ENCODE measurements around the gene TMCO2. TPM values are rescaled to one million over a fixed set of nuclear protein-coding genes. Genes with fewer than 3 reads are reported as not detected.
"Not testable (repeated sequence)": the region's sequence is repeated elsewhere in the genome, so short reads cannot be mapped to it uniquely, and the experiment has no call there.

TMCO2 gene
- not detected in 2 replicates for total RNA-seq (2014; rRNA removed; shearing (Covaris generic); ENCODE audit: low replicate concordance)

DNA sequence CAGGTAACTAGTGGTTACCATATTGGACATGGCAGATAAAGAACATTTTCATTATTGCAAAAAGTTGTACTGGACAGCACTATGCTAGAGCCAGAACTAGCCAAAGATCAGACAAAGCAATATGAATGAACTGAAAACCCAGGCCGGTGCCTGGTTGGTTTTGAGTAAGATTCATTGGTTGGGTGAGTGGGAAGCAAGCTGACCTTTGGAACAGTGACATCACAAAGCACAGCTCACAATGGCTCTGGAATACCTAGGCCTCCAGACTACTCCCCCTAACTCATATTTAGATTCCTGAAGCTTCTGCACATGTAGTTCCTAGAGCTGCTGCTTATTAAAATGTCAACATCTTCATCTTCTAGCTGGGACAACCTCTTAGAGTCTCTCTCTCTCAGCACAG lies at the start of gene TMCO2:
Gene TMCO2 (plus strand): TSS at position 283 of the 400 bp plus-strand sequence. CDS start 57 bp downstream, at position 340.
- in situ Hi-C loops (cut with HindIII; ENCODE audit: low pct_unique_long_range_greater_than_20kb, low sequenced_read_pairs), result no loop called here
- no peak for DNase-seq (ENCODE audit: low read depth)

DNA sequence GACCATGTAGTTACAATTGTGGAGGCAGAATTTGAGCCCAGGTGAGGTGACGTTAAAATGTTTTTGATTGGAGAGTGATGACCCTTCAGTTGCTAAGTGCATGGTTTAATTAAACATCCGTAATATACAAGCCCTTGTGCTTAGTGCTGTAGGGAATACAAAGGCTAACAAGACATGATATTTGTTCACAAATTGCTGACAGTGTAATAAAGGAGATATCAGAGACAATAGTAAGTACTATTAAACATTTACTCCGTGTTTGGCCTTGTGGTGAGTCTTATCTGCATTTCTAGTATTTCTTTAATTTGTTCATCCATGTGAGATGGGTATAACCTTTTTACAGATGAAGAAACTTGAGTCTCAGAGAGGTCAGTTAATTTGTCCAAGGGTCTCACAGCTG lies 48.6 kb upstream of the TMCO2 start:
- DNase-seq (ENCODE audit: low read depth), result no peak
- in situ Hi-C loops (cut with HindIII; ENCODE audit: low pct_unique_long_range_greater_than_20kb, low sequenced_read_pairs), result no loop called here

DNA sequence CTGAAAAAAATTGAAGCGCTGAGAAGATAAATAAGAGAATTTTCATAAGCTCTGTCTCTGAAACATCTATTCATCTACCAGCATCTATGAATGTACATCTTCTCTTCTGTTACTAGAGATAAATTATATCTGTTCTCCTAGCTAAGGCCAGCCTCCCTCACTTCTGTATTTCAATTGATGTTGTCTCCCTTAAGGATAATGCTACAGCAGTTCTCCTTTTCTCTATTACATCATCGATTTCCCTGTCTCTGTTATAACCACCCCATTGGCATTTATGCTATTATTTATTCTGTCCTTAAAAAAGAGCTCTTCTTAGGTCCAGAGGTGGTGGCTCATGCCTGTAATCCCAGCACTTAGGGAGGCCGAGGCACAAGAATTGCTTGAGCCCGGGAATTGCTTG lies 42.9 kb upstream of the TMCO2 start:
- no peak for DNase-seq (ENCODE audit: low read depth)
- in situ Hi-C loops (cut with HindIII; ENCODE audit: low pct_unique_long_range_greater_than_20kb, low sequenced_read_pairs), result no loop called here

DNA sequence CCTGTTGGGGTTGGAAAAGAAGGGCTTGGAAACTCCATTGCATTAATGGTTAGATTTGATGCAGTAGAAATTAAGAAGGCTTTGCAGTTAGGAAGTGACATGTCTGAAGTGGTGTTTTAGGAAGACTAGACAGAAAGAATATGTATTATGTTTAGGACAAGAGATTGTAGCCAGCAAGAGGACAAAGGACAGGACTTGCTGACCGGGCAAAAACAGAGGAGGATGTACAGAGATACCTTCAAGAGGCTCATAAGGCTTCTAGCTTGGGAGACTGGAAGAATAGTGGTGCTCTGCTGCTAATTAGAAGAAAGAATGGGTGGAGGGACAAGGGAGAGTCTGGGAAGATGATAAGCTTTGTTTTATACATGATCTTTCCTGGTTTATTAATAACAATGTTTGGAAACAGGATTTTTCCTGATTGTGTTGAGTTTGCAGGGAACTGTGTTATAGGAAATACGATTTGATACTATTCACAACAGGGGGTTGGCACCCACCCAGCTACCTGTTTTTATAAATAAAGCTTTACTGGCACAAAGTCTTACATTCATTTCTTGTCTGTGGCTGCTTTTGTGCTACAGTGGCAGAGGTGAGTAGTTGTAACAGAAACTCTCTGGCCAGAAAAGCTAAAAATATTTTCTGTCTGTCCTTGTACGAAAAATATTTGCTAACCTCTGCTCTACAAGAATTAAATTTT lies 37.1 kb upstream of the TMCO2 start:
- in situ Hi-C loops (cut with HindIII; ENCODE audit: low pct_unique_long_range_greater_than_20kb, low sequenced_read_pairs), result no loop called here
- DNase-seq (ENCODE audit: low read depth), result no peak

DNA sequence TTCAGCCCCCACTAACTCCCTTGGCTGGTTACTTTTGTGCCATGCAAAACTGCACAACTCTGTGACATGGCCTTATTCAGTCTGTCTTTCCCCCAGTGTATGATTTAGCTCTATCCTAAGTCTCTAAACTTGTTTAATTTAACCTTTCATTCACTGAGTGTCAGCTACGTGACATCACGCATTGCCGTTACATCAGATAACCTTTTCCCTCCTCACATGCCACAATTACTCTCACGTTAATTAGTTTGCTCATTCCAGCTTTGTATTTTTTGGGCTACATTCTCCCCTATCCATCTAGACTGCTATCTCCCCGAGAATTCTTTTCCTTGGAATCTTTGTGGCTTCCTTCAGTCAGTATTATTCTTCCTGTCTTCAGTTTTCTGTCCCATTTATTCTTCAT lies 29.4 kb upstream of the TMCO2 start:
- DNase-seq (ENCODE audit: low read depth), result no peak
- in situ Hi-C loops (cut with HindIII; ENCODE audit: low pct_unique_long_range_greater_than_20kb, low sequenced_read_pairs), result no loop called here

DNA sequence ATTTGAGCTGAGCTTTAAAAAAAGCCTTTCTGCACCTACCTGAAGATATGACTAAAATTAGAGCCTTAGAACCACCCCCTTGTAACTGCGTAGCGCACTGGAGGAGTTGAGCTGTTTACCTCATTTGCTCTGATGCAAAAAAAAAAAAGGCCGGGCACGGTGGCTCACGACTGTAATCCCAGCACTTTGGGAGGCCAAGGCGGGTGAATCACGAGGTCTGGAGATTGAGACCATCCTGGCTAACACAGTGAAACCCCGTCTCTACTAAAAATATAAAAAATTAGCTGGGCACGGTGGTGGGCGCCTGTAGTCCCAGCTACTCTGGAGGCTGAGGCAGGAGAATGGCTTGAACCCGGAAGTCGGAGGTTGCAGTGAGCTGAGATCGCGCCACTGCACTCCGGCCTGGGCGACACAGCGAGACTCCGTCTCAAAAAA lies 26.2 kb upstream of the TMCO2 start:
- DNase-seq (ENCODE audit: low read depth); in situ Hi-C loops (cut with HindIII; ENCODE audit: low pct_unique_long_range_greater_than_20kb, low sequenced_read_pairs): not testable (repeated sequence)

DNA sequence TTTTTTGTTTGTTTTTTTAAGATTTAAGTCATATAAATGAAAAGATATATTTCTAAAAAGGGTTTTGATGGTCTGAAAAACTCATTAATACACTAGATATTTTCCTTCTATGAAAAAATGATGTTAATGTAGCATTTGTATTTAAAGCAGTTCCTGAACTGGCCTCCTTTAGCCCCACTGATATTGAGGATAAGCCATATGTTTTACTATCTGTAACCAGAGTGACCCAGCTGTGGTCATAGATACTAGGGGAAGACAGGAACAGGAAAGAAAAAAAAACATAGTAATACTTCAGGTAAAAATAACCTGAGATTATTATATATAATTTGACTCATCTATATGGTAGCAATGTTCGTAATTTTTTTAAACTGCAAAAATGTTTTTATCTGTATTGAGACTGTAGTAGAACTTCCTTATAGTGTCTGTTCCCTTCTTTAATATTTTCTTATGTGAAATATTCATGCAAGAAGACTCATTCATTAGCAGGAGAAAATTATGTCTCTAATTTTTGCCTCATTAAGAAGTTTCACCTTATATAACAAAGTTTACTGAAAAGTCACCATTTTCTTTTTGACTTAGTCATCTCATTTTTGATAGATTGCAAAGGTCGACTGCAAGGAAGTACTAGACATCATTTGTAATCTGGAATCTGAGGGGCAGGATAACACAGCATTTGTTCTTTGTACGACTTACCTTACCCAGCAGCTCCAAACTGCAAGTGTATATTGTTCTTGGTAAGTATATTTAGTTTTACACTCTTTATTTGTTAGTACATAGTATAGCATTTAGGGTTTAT lies 25.6 kb upstream of the TMCO2 start:
- DNase-seq (ENCODE audit: low read depth), result no peak
- in situ Hi-C loops (cut with HindIII; ENCODE audit: low pct_unique_long_range_greater_than_20kb, low sequenced_read_pairs), result no loop called here

DNA sequence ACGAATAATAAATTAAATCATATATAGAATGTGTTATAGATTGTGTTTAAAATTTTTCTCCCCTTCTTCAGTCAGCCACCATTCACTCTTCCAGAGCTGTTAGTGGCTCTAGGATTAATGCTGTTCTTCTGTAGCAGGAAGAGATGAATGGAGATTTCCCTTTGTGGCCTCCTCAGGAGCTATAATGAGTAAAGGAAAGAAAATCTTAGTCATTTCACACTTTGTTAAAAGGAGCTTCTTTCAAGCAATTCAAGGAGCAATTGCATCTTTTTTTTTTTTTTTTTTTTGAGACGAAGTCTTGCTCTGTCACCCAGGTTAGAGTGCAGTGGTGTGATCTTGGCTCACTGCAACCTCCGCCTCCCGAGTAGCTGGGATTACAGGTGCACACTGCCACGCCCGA lies 23.7 kb upstream of the TMCO2 start:
- DNase-seq (ENCODE audit: low read depth), result no peak
- in situ Hi-C loops (cut with HindIII; ENCODE audit: low pct_unique_long_range_greater_than_20kb, low sequenced_read_pairs), result no loop called here

DNA sequence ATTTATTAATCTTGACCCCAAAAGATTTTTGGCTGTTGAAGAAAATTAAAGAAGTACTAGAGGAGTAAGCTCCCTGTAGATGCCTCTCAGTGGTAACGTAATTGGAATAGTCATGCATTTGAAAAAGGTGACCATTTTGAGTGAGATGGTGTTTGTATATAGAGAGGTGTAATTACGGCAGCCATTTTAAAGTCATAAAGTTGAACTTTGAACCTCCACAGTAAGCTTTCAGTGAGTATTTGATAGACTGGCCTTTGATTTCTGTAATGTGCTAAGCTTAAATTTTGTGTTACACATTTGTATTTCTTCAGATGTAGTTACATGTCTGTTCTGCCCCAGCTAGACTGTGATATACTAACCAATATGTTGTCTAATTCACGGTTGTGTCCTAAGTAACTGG lies 21.5 kb upstream of the TMCO2 start:
- DNase-seq (ENCODE audit: low read depth), result no peak
- in situ Hi-C loops (cut with HindIII; ENCODE audit: low pct_unique_long_range_greater_than_20kb, low sequenced_read_pairs), result no loop called here

DNA sequence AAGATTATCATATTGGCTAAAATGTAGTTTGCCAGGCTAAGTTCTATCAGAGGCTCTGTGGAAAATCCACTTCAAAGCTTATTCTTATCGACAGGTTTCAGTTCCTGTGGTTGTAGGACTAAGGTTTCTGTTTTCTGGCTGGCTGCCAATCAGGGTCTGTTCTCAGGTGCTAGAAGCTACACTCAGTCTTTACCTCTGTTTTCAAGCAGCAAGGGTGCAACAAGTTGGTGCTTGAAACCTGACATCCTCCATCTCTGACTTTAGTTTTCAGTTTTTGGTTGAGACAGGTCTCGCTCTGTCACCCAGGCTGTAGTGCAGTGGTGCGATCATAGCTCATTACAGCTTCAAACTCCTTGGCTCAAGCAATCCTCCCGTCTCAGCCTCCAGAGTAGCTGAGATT lies 15.3 kb upstream of the TMCO2 start:
- DNase-seq (ENCODE audit: low read depth), result no peak
- in situ Hi-C loops (cut with HindIII; ENCODE audit: low pct_unique_long_range_greater_than_20kb, low sequenced_read_pairs), result no loop called here

DNA sequence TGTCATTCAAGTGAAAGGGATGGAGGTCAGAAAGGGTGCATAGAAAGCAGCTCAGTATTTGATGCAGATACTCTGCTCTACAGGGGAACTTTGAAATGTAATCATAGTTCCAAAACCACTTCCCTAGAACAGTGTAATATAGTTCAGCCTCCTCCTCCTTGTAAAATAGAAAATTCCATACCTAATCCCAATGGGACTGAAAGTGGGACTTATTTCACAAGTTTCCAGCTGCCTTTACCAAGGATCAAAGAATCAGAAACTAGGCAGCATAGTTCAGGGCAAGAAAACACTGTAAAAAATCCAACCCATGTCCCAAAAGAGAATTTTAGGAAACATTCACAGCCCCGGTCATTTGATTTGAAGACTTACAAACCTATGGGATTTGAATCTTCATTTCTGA lies 8.1 kb upstream of the TMCO2 start:
- in situ Hi-C loops (cut with HindIII; ENCODE audit: low pct_unique_long_range_greater_than_20kb, low sequenced_read_pairs), result no loop called here
- no peak for DNase-seq (ENCODE audit: low read depth)

DNA sequence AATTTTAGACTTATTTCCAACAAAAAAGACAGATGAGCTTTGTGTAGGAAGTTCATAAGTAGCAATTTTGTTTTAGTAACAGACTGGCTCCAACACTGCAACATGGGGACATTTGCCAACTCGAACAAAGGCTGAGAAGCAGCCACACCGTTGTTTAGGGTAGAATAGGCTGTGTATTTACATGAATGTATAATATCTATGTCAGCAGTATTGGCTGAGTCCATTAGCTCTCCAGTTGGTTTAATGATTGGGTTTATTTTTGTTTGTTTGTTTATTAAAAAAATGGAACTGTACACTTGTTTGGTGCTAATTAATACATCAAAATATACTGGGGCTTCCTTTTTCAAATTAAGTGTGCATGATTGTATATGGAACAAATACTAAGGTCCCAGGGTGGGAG lies 7.3 kb upstream of the TMCO2 start:
- in situ Hi-C loops (cut with HindIII; ENCODE audit: low pct_unique_long_range_greater_than_20kb, low sequenced_read_pairs), result no loop called here
- DNase-seq (ENCODE audit: low read depth), result no peak

DNA sequence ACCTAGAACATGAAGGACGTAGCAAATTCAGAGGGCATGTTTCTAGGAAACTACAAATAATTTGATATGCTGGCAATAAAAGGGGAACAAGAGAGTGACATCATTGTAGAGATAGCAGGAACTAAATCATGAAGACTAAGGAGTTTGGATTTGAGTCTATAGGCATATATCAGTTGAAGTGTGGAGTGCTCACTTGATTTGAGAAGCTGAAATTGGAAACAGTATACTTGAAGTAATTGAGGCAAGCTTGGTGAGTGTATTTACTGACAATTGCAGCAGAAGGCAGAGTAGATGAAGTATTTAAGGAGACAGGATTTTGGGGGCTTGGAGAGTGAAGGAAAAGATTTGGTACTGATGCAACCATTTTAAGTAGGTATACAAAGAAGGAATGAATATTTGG lies 6.4 kb upstream of the TMCO2 start:
- in situ Hi-C loops (cut with HindIII; ENCODE audit: low pct_unique_long_range_greater_than_20kb, low sequenced_read_pairs), result no loop called here
- DNase-seq (ENCODE audit: low read depth), result no peak

DNA sequence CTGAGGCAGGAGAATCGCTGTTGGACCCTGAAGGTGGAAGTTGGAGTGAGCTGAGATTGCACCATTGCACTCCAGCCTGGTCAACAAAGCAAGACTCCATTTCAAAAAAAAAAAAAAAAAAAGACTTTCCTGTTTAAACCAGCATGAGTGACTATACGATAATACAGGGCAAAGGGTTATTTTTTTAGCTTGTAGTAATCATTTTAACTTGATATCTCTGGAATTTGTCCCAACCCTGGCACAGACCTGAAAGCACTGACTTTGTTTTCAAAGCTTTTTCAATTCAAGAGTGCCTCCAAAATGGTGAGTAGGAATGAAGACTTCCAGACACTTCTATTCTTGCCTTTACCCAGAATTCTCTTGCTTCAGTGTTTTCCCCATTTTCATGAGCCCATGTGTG lies 4.4 kb upstream of the TMCO2 start:
- in situ Hi-C loops (cut with HindIII; ENCODE audit: low pct_unique_long_range_greater_than_20kb, low sequenced_read_pairs), result no loop called here
- DNase-seq (ENCODE audit: low read depth), result no peak

DNA sequence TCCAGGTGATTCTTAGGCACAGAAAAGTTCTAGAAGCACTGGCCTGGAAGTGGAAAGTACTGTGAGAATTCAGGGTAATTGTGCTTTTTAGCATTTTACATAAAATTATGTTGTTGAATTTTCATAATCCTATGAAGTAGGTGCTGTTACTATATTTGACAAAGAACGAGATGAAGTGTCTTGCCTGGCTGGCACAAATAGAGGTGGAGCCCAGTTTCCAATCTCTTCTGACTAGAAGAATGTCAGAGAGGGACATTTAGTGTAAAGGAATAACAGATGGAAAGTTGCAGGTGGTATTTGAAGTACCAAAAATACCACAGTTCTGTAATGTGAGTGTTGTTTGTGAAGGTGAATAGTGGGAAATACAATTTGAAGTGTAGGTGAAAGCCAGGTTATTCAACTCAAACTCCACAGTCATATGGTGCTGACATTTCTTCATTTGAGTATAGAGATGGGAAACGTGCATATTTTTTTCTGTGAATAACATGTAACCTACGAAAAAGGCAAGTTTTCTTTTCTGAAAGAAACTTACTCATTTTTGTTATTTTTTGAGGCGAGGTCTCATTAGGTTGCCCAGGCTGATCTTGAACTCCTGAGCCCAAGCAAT lies 3.5 kb upstream of the TMCO2 start:
- in situ Hi-C loops (cut with HindIII; ENCODE audit: low pct_unique_long_range_greater_than_20kb, low sequenced_read_pairs), result no loop called here
- no peak for DNase-seq (ENCODE audit: low read depth)

DNA sequence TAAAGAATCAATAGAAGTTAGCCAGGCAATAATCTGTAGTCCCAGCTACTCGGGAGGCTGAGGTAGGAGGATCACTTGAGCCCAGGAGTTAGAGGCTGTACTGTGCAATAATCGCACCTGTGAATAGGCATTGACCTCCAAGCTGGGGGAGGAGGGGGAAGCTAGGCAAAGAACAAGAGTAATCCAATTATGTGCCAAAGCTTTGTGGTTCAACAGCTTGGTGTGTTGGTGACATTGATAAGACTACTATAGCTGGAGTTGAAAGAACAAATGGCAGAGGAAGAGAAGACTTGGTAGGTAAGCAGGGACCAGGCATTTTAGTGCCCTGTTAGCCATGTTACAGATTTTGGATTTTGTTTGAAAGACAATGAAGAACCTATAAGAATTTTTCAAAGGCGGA lies 2.1 kb upstream of the TMCO2 start:
- DNase-seq (ENCODE audit: low read depth), result no peak
- in situ Hi-C loops (cut with HindIII; ENCODE audit: low pct_unique_long_range_greater_than_20kb, low sequenced_read_pairs), result no loop called here

DNA sequence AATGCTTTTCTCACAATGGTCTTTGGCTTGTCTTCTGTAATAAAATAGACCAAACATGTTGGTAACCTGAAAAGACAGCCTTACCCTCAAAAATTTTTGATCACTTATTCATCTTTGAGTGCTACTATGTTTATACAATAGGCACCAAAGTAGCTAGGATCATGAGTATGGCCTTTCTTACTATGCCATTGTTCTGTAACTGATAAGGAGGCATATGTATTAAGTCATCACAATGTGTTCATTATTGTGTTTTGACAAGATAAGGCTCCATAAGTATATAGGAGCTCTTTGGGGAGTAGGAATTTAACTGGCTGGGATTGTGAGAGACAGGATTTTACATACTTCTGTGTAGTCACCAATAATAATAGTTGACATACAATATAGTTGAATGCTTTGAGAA lies 675 bp downstream of the TMCO2 start:
- DNase-seq (ENCODE audit: low read depth), result no peak
- in situ Hi-C loops (cut with HindIII; ENCODE audit: low pct_unique_long_range_greater_than_20kb, low sequenced_read_pairs), result no loop called here

DNA sequence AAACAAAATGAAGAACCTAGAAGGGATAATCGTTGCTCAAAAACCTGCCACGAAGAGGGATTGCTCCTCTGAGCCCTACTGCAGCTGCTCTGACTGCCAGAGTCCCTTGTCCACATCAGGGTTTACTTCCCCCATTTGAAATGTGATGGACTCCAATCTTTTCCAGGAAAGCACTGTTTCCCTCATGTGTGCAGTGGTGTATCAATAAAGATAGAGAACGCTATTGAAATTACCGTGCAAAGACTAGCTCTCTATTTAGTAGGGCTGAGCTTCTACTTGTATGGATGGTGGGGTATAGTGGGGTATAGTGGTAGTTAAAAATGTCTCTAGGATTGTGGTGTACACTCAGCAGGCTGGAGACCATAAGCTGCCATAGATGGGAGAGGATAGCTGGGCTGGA lies 3.7 kb downstream of the TMCO2 start:
- no peak for DNase-seq (ENCODE audit: low read depth)
- in situ Hi-C loops (cut with HindIII; ENCODE audit: low pct_unique_long_range_greater_than_20kb, low sequenced_read_pairs), result no loop called here

DNA sequence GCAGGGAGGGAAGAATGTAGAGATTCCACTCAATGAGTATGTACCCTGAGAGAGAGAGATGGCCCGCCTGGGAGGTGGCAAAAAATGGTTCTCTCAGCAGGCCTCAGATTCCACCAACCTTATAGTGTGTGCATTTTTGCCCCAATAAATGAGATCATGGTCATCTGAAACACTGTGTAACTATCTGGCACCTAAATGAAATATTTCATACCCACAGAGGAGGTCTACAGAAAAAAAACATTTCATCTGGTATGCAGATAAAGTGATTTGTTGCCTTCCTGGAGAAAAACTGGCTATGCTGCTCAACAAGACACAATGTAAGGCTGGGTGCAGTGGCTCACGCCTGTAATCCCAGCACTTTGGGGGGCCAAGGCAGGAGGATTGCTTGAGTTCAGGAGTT lies 4.9 kb downstream of the TMCO2 start:
- in situ Hi-C loops (cut with HindIII; ENCODE audit: low pct_unique_long_range_greater_than_20kb, low sequenced_read_pairs), result no loop called here
- DNase-seq (ENCODE audit: low read depth), result no peak

Measured in Caki2 (cell line).